Bronchial epithelial cell (primary cell): ENCODE measurements around the gene HES5. TPM values are rescaled to one million over a fixed set of nuclear protein-coding genes. Genes with fewer than 3 reads are reported as not detected.

Source experiments
- DNase-seq: peaks from one replicate; pipeline ENCODE4 v3.0.0-alpha.2; 2010; ENCODE audit warnings: low read depth
- FAIRE-seq: peaks from 2 replicates; lab custom pipeline; 2011; peaks lifted over from hg19 to GRCh38; lab: Jason Lieb, UNC
- H3K27me3 ChIP-seq: 2 replicates; pipeline ENCODE4 v1.5.1; 2011; ENCODE audit warnings: low read length; ENCODE audit not compliant: control insufficient read depth, insufficient read depth
- H3K36me3 ChIP-seq: 2 replicates; pipeline ENCODE4 v1.5.1; 2011; ENCODE audit warnings: low read length; ENCODE audit not compliant: control insufficient read depth, insufficient read depth
- H3K4me3 ChIP-seq: 2 replicates; pipeline ENCODE4 v1.5.1; 2011; ENCODE audit warnings: mild to moderate bottlenecking, low read depth, low read length, control low read depth
- total RNA-seq: library from RNA; depleted of rRNA; stranded (reverse); fragments of >200 nt; gene quantifications from 2 replicates; pipeline ENCODE4 v1.2.1, GENCODE V29; 2014
- TF ChIP-seq, protein P1 (sequence below): IDR thresholded peaks from 2 replicates; pipeline ENCODE4 v1.5.1; 2011; ENCODE audit warnings: mild to moderate bottlenecking, moderate library complexity, low read length, control low read depth, inconsistent platforms; ENCODE audit not compliant: insufficient read depth, severe bottlenecking

Gene HES5
- total RNA-seq, 1 donor from 2014 or later = 2.9 TPM

DNA sequence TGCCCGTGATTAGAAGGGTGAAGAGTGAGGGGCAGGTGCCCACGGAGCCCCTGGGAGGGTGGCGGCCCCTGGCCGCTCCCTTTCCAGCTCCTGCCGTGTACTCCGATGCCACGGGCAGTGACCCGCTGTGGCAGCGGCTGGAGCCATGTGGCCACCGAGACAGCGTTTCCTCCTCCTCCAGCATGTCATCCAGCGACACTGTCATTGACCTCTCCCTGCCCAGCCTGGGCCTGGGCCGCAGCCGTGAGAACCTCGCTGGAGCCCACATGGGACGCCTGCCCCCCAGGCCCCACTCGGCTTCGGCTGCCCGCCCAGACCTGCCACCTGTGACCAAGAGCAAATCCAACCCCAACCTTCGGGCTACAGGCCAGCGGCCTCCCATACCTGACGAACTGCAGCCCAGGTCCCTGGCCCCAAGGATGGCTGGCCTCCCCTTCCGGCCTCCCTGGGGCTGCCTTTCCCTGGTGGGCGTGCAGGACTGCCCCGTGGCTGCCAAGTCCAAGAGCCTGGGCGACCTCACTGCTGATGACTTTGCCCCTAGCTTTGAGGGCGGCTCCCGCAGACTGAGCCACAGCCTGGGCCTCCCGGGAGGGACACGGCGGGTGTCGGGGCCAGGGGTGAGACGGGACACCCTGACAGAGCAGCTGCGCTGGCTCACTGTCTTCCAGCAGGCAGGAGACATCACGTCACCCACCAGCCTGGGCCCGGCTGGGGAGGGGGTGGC, 25.7 kb downstream of the HES5 start:
- Histone ChIP-seq H3K4me3 (no peak overlapping the region), H3K27me3 (no peaks in the 10 kb centered on the region), H3K36me3 (peaks cover 21% of the 10 kb centered on the region)
- FAIRE-seq = no peak
- TF ChIP-seq, protein P1, sequence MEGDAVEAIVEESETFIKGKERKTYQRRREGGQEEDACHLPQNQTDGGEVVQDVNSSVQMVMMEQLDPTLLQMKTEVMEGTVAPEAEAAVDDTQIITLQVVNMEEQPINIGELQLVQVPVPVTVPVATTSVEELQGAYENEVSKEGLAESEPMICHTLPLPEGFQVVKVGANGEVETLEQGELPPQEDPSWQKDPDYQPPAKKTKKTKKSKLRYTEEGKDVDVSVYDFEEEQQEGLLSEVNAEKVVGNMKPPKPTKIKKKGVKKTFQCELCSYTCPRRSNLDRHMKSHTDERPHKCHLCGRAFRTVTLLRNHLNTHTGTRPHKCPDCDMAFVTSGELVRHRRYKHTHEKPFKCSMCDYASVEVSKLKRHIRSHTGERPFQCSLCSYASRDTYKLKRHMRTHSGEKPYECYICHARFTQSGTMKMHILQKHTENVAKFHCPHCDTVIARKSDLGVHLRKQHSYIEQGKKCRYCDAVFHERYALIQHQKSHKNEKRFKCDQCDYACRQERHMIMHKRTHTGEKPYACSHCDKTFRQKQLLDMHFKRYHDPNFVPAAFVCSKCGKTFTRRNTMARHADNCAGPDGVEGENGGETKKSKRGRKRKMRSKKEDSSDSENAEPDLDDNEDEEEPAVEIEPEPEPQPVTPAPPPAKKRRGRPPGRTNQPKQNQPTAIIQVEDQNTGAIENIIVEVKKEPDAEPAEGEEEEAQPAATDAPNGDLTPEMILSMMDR = no peak
- DNase-seq = no peak

DNA sequence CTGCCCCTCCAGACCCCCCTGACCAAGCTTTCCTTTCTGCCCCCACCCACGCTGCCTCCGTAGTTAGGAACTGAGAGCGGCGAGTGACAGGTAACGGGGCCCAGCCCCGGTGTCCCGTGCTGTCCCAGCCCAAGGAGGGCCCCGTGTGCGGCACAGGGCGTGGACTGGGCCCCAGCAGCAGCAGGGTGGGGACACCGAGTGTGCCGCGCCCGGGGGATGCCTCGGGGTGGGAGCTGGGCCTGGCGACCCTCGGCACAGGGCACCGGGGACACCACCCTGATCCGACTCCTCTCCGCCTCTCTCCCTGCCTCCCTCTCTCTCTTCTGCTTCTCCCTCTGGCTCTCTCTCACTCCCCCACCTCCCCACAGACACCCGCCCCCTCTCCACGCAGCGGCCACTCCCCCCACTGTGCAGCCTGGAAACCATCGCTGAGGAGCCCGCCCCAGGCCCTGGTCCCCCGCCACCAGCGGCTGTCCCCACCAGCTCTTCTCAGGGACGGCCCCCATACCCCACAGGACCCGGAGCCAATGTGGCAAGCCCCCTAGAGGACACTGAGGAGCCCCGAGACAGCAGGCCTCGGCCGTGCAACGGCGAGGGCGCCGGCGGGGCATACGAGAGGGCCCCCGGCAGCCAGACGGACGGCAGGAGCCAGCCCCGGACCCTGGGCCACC, 26.4 kb downstream of the HES5 start:
- TF ChIP-seq, protein P1 = no peak
- FAIRE-seq = no peak

DNA sequence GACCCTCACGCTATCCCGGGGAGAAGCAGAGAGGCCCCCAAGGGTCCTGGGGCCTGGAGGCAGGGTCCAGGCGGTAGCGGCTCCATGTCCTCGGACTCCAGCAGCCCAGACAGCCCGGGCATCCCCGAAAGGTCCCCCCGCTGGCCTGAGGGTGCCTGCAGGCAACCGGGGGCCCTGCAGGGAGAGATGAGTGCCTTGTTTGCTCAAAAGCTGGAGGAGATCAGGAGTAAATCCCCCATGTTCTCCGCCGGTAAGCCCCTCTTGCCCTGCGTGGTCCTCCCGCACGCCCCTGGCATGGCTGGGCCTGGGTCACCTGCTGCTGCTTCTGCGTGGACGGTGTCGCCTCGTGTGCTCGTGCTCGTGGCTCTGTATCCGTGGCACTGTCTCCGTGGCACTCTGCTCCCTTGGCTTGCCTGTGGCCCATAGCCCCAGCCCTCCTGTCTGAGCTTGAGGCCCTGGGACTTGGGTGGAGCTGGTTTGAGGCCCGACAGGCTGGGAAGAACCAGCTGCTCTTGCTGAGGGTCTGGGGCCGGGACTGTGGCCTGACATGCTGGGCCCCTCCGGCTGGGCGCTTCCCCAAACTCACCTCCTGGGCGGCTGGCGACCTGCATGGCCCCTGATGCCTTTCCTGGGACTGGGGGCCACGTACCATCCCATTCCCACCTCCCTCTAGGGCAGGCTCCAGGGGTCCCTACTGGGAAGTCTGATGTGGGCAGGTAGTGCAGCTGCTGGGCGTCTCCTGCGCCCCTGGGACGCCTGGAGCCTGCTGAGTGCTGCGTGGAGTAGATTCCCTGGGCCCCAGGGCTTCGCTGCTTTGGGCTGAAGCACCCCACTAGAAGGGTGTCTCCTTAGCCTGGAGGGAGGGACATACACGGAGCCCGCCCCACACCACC, 27.2 kb downstream of the HES5 start:
- Histone ChIP-seq H3K36me3 (peaks cover 31% of the 10 kb centered on the region), H3K4me3 (no peak overlapping the region), H3K27me3 (no peaks in the 10 kb centered on the region)
- FAIRE-seq (no peak), DNase-seq (no peak)
- TF ChIP-seq, protein P1 = no peak

More for the DNA sequence above, 26.4 kb downstream of the HES5 start:
- H3K27me3 ChIP-seq = no peaks in the 10 kb centered on the region
- H3K4me3 ChIP-seq = no peak overlapping the region
- peaks cover 27% of the 10 kb centered on the region for H3K36me3 ChIP-seq
- no peak for DNase-seq

DNA sequence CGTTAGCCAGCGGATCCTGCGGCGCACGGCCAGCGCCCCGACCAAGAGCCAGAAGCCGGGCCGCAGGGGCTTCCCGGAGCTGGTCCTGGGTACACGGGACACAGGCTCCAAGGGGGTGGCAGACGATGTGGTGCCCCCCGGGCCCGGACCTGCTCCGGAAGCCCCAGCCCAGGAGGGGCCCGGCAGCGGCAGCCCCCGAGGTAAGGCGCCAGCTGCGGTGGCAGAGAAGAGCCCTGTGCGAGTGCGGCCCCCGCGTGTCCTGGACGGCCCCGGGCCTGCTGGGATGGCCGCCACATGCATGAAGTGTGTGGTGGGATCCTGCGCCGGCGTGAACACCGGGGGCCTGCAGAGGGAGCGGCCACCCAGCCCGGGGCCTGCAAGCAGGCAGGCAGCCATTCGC, 27.9 kb downstream of the HES5 start:
- FAIRE-seq = no peak
- no peaks in the 10 kb centered on the region for H3K27me3 ChIP-seq
- TF ChIP-seq, protein P1 = no peak
- DNase-seq = no peak
- H3K4me3 ChIP-seq = no peak overlapping the region
- peaks cover 30% of the 10 kb centered on the region for H3K36me3 ChIP-seq

DNA sequence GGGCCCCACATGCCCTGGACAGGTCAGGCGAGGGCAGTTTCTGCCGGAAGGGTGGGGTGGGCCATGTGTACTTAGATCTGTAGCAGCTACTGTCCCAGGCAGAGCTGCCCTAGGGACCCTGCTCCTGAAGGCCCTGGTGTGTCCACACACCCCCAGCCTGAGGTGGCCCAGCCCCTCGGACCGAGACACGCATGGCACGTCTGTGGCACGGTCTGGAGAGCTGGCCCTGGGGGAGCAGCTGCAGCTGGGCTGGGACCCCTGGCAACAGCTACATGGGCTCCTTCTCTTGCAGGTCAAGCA, 28.3 kb downstream of the HES5 start:
- FAIRE-seq (no peak), DNase-seq (no peak)

More for the DNA sequence above, 28.3 kb downstream of the HES5 start:
- no peak overlapping the region for H3K4me3 ChIP-seq
- TF ChIP-seq, protein P1 = no peak
- no peaks in the 10 kb centered on the region for H3K27me3 ChIP-seq
- peaks cover 31% of the 10 kb centered on the region for H3K36me3 ChIP-seq
